Endothelial cell of umbilical vein (primary cell): ENCODE data around the gene CSNK1G2.

Experiments
- EZH2 ChIP-seq: IDR thresholded peaks from 2 replicates; pipeline ENCODE4 v1.6.1; 2012; ENCODE audit warnings: borderline replicate concordance, low read depth, mild to moderate bottlenecking, moderate library complexity, low read length, inconsistent platforms; ENCODE audit not compliant: severe bottlenecking
- POLR2A ChIP-seq: IDR thresholded peaks from 2 replicates; pipeline ENCODE4 v1.6.1; 2012; ENCODE audit warnings: low read depth, mild to moderate bottlenecking, control low read depth, low read length
- POLR2AphosphoS5 ChIP-seq: IDR thresholded peaks from 2 replicates; pipeline ENCODE4 v1.6.1; 2012; ENCODE audit warnings: low read depth, mild to moderate bottlenecking, control low read depth, low read length, moderate library complexity; ENCODE audit not compliant: insufficient read depth
- TF ChIP-seq, protein P1 (sequence below), 2 donors: IDR thresholded peaks; 1 replicate in 1 of 2; 2 replicates in 1 of 2; pipeline ENCODE4 v1.5.1; 2011; ENCODE audit warnings: low read length in 2 of 2, mild to moderate bottlenecking in 2 of 2, moderate library complexity in 2 of 2, control low read depth in 1 of 2, inconsistent platforms in 1 of 2, low read depth in 1 of 2; ENCODE audit not compliant: insufficient read depth in 1 of 2; ENCODE audit errors: extremely low read depth in 1 of 2

- TF ChIP-seq POLR2AphosphoS5 (no peak), EZH2 (no peak), POLR2A (no peak)
- TF ChIP-seq, protein P1, sequence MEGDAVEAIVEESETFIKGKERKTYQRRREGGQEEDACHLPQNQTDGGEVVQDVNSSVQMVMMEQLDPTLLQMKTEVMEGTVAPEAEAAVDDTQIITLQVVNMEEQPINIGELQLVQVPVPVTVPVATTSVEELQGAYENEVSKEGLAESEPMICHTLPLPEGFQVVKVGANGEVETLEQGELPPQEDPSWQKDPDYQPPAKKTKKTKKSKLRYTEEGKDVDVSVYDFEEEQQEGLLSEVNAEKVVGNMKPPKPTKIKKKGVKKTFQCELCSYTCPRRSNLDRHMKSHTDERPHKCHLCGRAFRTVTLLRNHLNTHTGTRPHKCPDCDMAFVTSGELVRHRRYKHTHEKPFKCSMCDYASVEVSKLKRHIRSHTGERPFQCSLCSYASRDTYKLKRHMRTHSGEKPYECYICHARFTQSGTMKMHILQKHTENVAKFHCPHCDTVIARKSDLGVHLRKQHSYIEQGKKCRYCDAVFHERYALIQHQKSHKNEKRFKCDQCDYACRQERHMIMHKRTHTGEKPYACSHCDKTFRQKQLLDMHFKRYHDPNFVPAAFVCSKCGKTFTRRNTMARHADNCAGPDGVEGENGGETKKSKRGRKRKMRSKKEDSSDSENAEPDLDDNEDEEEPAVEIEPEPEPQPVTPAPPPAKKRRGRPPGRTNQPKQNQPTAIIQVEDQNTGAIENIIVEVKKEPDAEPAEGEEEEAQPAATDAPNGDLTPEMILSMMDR (IDR thresholded peaks at IDR 0.05; ENCODE audit: extremely low read depth in 1 of 2, insufficient read depth in 1 of 2, low read depth in 1 of 2, low read length in 2 of 2), result no peak
Observed at GRCh38 chr19:1957562-1958248, 16.7 kb downstream of the CSNK1G2 start.
